Left forelimb (tissue), 1 donor: ENCODE results near the gene DMAC2L.
A peak's percentile ranks its signal among the peaks of the same experiment; 100 is the strongest.
"Not testable (repeated sequence)": the region's sequence is repeated elsewhere in the genome, so short reads cannot be mapped to it uniquely, and the experiment has no call there.

Experiments used
- DNase-seq: peaks from one replicate; pipeline ENCODE4 v3.0.0-alpha.2; 2018; ENCODE audit warnings: low spot score

DMAC2L gene

GRCh38 chr14:50311972-50312733, at the start of gene DMAC2L, which contains the start of gene L2HGDH:
DMAC2L (plus strand) TSS chr14:50312324; CDS start chr14:50321488, 9,164 bp downstream.
L2HGDH (minus strand) TSS chr14:50312229; CDS start chr14:50312150, 79 bp downstream.
- peak; percentile 96 for DNase-seq

- no peak for DNase-seq
Measured at GRCh38 chr14:50262865-50263264, 49.3 kb upstream of the DMAC2L start.

- DNase-seq = no peak
Measured at GRCh38 chr14:50263321-50263720, 48.8 kb upstream of the DMAC2L start.

GRCh38 chr14:50265029-50265428, 47.1 kb upstream of the DMAC2L start:
- DNase-seq = no peak

- no peak for DNase-seq
Measured at GRCh38 chr14:50270932-50271331, 41.2 kb upstream of the DMAC2L start.

GRCh38 chr14:50272498-50272897, 39.6 kb upstream of the DMAC2L start:
- DNase-seq = no peak

- DNase-seq = no peak
Measured at GRCh38 chr14:50285861-50286260, 26.3 kb upstream of the DMAC2L start.

GRCh38 chr14:50288146-50288545, 24.0 kb upstream of the DMAC2L start:
- no peak for DNase-seq

- no peak for DNase-seq
Measured at GRCh38 chr14:50290306-50290705, 21.8 kb upstream of the DMAC2L start.

GRCh38 chr14:50299585-50299984, 12.5 kb upstream of the DMAC2L start:
- no peak for DNase-seq

- no peak for DNase-seq
Measured at GRCh38 chr14:50301914-50302313, 10.2 kb upstream of the DMAC2L start.

- DNase-seq = no peak
Measured at GRCh38 chr14:50303744-50304471, 8.2 kb upstream of the DMAC2L start.

- DNase-seq = no peak
Measured at GRCh38 chr14:50308363-50308915, 3.7 kb upstream of the DMAC2L start.

GRCh38 chr14:50310445-50310844, 1.7 kb upstream of the DMAC2L start:
- DNase-seq = no peak

GRCh38 chr14:50311337-50311971, 670 bp upstream of the DMAC2L start:
- no peak for DNase-seq

- no peak for DNase-seq
Measured at GRCh38 chr14:50312734-50313054, 570 bp downstream of the DMAC2L start.

- not testable (repeated sequence) for DNase-seq
Measured at GRCh38 chr14:50314098-50314497, 2.0 kb downstream of the DMAC2L start.

GRCh38 chr14:50318031-50318626, 6.0 kb downstream of the DMAC2L start:
- DNase-seq = no peak

- no peak for DNase-seq
Measured at GRCh38 chr14:50319293-50319692, 7.2 kb downstream of the DMAC2L start.

GRCh38 chr14:50319721-50320120, 7.6 kb downstream of the DMAC2L start:
- no peak for DNase-seq

GRCh38 chr14:50320283-50320682, 8.2 kb downstream of the DMAC2L start:
- DNase-seq = no peak

GRCh38 chr14:50321009-50321660, 9.0 kb downstream of the DMAC2L start:
- DNase-seq = no peak
